ENCODE results near the gene AASDH.

GRCh38 chr4:56345458-56345857, 41.8 kb downstream of the AASDH start:
- TF ChIP-seq CTCF (conservative IDR thresholded peaks at IDR 0.05; ENCODE audit: low read depth, low read length): no peak
- no peak for TF ChIP-seq EZH2 (IDR thresholded peaks at IDR 0.05; ENCODE audit: borderline replicate concordance, low read depth, low read length, poor library complexity, severe bottlenecking)
